ENCODE measurements around the gene KRT12.

Gene KRT12

GRCh38 chr17:40905370-40905769, 38.3 kb upstream of the KRT12 start:
- H3K9me3 ChIP-seq (ENCODE audit: control insufficient read depth in 1 of 2, low read length in 2 of 2): no peaks in the 10 kb centered on the region

GRCh38 chr17:40903129-40903847, 36.3 kb upstream of the KRT12 start:
- Histone ChIP-seq H3K9me3 (ENCODE audit: control insufficient read depth in 1 of 2, low read length in 2 of 2) (no peaks in the 10 kb centered on the region), H3K27ac (ENCODE audit: low read depth, low read length) (peak overlapping the region; percentile 89), H3K36me3 (ENCODE audit: control insufficient read depth in 1 of 2, insufficient read depth in 2 of 2, low read length in 2 of 2) (no peaks in the 10 kb centered on the region), H3K9ac (ENCODE audit: low read depth in 1 of 2, low read length in 2 of 2) (peak overlapping the region in 1 of 2 donors; percentile 60), H3K4me1 (ENCODE audit: control insufficient read depth in 1 of 2, insufficient read depth in 2 of 2, low read length in 2 of 2) (peaks cover 31 to 33% of the 10 kb centered on the region in 2 donors), H3K27me3 (ENCODE audit: control insufficient read depth in 1 of 2, insufficient read depth in 2 of 2, low read length in 2 of 2) (no peaks in the 10 kb centered on the region), H3K4me3 (ENCODE audit: low read depth in 1 of 2, low read length in 2 of 2) (peak overlapping the region in 1 of 2 donors; percentile 14)

More at GRCh38 chr17:40905370-40905769, 38.3 kb upstream of the KRT12 start:
- H3K4me3 ChIP-seq (ENCODE audit: low read depth in 1 of 2, low read length in 2 of 2): no peak overlapping the region
- H3K27ac ChIP-seq (ENCODE audit: low read depth, low read length): no peak overlapping the region
- peaks cover 33 to 36% of the 10 kb centered on the region in 2 donors for H3K4me1 ChIP-seq (ENCODE audit: control insufficient read depth in 1 of 2, insufficient read depth in 2 of 2, low read length in 2 of 2)
- H3K36me3 ChIP-seq (ENCODE audit: control insufficient read depth in 1 of 2, insufficient read depth in 2 of 2, low read length in 2 of 2): no peaks in the 10 kb centered on the region
- no peaks in the 10 kb centered on the region for H3K27me3 ChIP-seq (ENCODE audit: control insufficient read depth in 1 of 2, insufficient read depth in 2 of 2, low read length in 2 of 2)
- H3K9ac ChIP-seq (ENCODE audit: low read depth in 1 of 2, low read length in 2 of 2): no peak overlapping the region

GRCh38 chr17:40902498-40902897, 35.5 kb upstream of the KRT12 start:
- H3K27ac ChIP-seq (ENCODE audit: low read depth, low read length): peak overlapping the region; percentile 89
- peak overlapping the region in 1 of 2 donors; percentile 60 for H3K9ac ChIP-seq (ENCODE audit: low read depth in 1 of 2, low read length in 2 of 2)
- H3K27me3 ChIP-seq (ENCODE audit: control insufficient read depth in 1 of 2, insufficient read depth in 2 of 2, low read length in 2 of 2): no peaks in the 10 kb centered on the region
- H3K4me3 ChIP-seq (ENCODE audit: low read depth in 1 of 2, low read length in 2 of 2): peak overlapping the region; percentile 14 to 47
- H3K4me1 ChIP-seq (ENCODE audit: control insufficient read depth in 1 of 2, insufficient read depth in 2 of 2, low read length in 2 of 2): peaks cover 31 to 33% of the 10 kb centered on the region in 2 donors
- H3K9me3 ChIP-seq (ENCODE audit: control insufficient read depth in 1 of 2, low read length in 2 of 2): no peaks in the 10 kb centered on the region
- H3K36me3 ChIP-seq (ENCODE audit: control insufficient read depth in 1 of 2, insufficient read depth in 2 of 2, low read length in 2 of 2): no peaks in the 10 kb centered on the region

- Histone ChIP-seq H3K4me3 (ENCODE audit: low read depth in 1 of 2, low read length in 2 of 2) (no peak overlapping the region), H3K36me3 (ENCODE audit: control insufficient read depth in 1 of 2, insufficient read depth in 2 of 2, low read length in 2 of 2) (no peaks in the 10 kb centered on the region), H3K4me1 (ENCODE audit: control insufficient read depth in 1 of 2, insufficient read depth in 2 of 2, low read length in 2 of 2) (peaks cover 31 to 33% of the 10 kb centered on the region in 2 donors), H3K9ac (ENCODE audit: low read depth in 1 of 2, low read length in 2 of 2) (peak overlapping the region in 1 of 2 donors; percentile 60), H3K27me3 (ENCODE audit: control insufficient read depth in 1 of 2, insufficient read depth in 2 of 2, low read length in 2 of 2) (no peaks in the 10 kb centered on the region), H3K27ac (ENCODE audit: low read depth, low read length) (peak overlapping the region; percentile 89), H3K9me3 (ENCODE audit: control insufficient read depth in 1 of 2, low read length in 2 of 2) (no peaks in the 10 kb centered on the region)
These were observed 35.0 kb upstream of the KRT12 start for GRCh38 chr17:40901981-40902474.

DNA sequence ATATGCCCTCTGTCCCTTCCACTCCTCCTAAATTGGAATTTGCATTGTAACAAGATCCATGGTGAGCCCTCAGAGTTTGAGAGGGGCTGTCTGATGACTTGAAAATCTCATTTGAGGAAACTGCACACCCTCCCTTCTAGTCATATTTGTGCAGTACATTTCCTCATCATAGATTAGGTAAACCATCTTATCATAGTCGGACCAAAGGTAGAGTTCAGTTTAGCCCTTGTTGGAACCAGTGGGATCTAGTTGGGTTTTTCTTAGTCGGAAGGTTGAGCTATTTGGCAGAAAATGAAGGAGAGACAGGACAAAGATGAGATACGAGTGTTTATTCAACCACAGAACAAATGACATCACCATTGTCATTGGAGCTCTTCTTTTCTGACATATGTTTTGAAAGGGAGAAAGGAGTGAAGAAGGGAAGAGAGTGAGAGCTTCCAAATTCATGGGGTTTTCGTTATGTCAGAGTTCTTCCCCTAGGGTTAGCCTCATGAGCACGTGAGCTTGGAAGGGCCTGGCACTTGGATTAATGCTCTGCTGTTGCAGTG, 33.9 kb upstream of the KRT12 start:
- peak overlapping the region; percentile 48 for H3K27ac ChIP-seq (ENCODE audit: low read depth, low read length)
- no peaks in the 10 kb centered on the region for H3K36me3 ChIP-seq (ENCODE audit: control insufficient read depth in 1 of 2, insufficient read depth in 2 of 2, low read length in 2 of 2)
- peak overlapping the region in 1 of 2 donors; percentile 32 for H3K4me3 ChIP-seq (ENCODE audit: low read depth in 1 of 2, low read length in 2 of 2)
- H3K9ac ChIP-seq (ENCODE audit: low read depth in 1 of 2, low read length in 2 of 2): no peak overlapping the region
- no peaks in the 10 kb centered on the region for H3K9me3 ChIP-seq (ENCODE audit: control insufficient read depth in 1 of 2, low read length in 2 of 2)
- H3K27me3 ChIP-seq (ENCODE audit: control insufficient read depth in 1 of 2, insufficient read depth in 2 of 2, low read length in 2 of 2): no peaks in the 10 kb centered on the region
- peaks cover 31% of the 10 kb centered on the region in 2 donors for H3K4me1 ChIP-seq (ENCODE audit: control insufficient read depth in 1 of 2, insufficient read depth in 2 of 2, low read length in 2 of 2)

- Histone ChIP-seq H3K36me3 (ENCODE audit: control insufficient read depth in 1 of 2, insufficient read depth in 2 of 2, low read length in 2 of 2) (no peaks in the 10 kb centered on the region), H3K4me3 (ENCODE audit: low read depth in 1 of 2, low read length in 2 of 2) (no peak overlapping the region), H3K9ac (ENCODE audit: low read depth in 1 of 2, low read length in 2 of 2) (no peak overlapping the region), H3K27me3 (ENCODE audit: control insufficient read depth in 1 of 2, insufficient read depth in 2 of 2, low read length in 2 of 2) (peaks cover 0 to 4% of the 10 kb centered on the region in 2 donors), H3K27ac (ENCODE audit: low read depth, low read length) (no peak overlapping the region), H3K4me1 (ENCODE audit: control insufficient read depth in 1 of 2, insufficient read depth in 2 of 2, low read length in 2 of 2) (peaks cover 10 to 14% of the 10 kb centered on the region in 2 donors), H3K9me3 (ENCODE audit: control insufficient read depth in 1 of 2, low read length in 2 of 2) (no peaks in the 10 kb centered on the region)
These were observed 30.0 kb upstream of the KRT12 start for GRCh38 chr17:40896916-40897455.

GRCh38 chr17:40895106-40895730, 28.2 kb upstream of the KRT12 start:
- Histone ChIP-seq H3K27ac (ENCODE audit: low read depth, low read length) (no peak overlapping the region), H3K27me3 (ENCODE audit: control insufficient read depth in 1 of 2, insufficient read depth in 2 of 2, low read length in 2 of 2) (peaks cover 0 to 4% of the 10 kb centered on the region in 2 donors), H3K4me3 (ENCODE audit: low read depth in 1 of 2, low read length in 2 of 2) (no peak overlapping the region), H3K9me3 (ENCODE audit: control insufficient read depth in 1 of 2, low read length in 2 of 2) (no peaks in the 10 kb centered on the region), H3K36me3 (ENCODE audit: control insufficient read depth in 1 of 2, insufficient read depth in 2 of 2, low read length in 2 of 2) (no peaks in the 10 kb centered on the region), H3K4me1 (ENCODE audit: control insufficient read depth in 1 of 2, insufficient read depth in 2 of 2, low read length in 2 of 2) (no peaks in the 10 kb centered on the region), H3K9ac (ENCODE audit: low read depth in 1 of 2, low read length in 2 of 2) (no peak overlapping the region)

DNA sequence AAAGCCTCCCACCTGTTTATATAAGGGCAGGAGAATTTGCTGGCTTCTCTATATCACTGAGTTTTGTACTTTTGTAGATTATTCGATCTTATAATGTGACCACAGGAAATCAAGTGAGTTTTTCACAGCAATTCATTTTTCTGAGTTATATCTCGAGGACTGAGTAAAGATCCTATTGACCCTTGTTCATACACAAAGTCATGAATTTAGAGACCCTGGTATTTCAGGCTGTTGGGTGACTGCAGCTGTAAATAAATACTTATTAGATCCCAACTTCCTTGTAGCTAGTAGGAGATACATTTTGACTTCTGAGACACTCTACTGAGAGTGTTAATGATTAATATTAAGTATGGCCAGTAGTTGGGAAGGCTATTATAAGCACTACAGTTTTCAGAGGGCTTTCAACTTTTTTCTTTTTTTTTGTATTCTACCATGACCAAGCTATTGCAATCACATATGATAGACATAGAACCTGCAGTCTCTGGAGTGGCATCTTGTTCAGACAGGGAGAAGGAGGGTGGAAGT, 21.2 kb upstream of the KRT12 start:
- Histone ChIP-seq H3K36me3 (ENCODE audit: control insufficient read depth in 1 of 2, insufficient read depth in 2 of 2, low read length in 2 of 2) (no peaks in the 10 kb centered on the region), H3K4me1 (ENCODE audit: control insufficient read depth in 1 of 2, insufficient read depth in 2 of 2, low read length in 2 of 2) (peaks cover 0 to 16% of the 10 kb centered on the region in 2 donors), H3K27ac (ENCODE audit: low read depth, low read length) (no peak overlapping the region), H3K9me3 (ENCODE audit: control insufficient read depth in 1 of 2, low read length in 2 of 2) (no peaks in the 10 kb centered on the region), H3K4me3 (ENCODE audit: low read depth in 1 of 2, low read length in 2 of 2) (no peak overlapping the region), H3K9ac (ENCODE audit: low read depth in 1 of 2, low read length in 2 of 2) (no peak overlapping the region), H3K27me3 (ENCODE audit: control insufficient read depth in 1 of 2, insufficient read depth in 2 of 2, low read length in 2 of 2) (peaks cover 0 to 4% of the 10 kb centered on the region in 2 donors)

DNA sequence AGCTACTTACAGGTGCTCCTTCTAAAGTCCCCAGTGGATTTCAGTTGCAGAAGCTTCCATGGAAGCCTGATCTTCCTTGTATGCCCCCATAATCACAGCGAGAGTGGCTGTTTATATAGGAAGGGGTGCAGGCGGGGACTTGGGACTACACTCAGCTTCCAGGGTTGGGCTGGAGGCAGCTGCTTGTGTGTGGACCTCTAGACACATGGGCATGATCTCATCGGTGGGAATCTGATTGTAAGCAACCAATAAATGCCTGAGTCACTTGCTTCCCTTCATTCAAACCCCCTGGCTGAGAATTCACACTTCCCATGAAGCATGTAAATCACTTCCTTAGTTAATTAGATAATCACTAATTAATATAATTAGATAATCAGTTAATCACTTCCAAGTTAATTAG, 19.1 kb upstream of the KRT12 start:
- no peaks in the 10 kb centered on the region for H3K27me3 ChIP-seq (ENCODE audit: control insufficient read depth in 1 of 2, insufficient read depth in 2 of 2, low read length in 2 of 2)
- H3K36me3 ChIP-seq (ENCODE audit: control insufficient read depth in 1 of 2, insufficient read depth in 2 of 2, low read length in 2 of 2): no peaks in the 10 kb centered on the region
- H3K9ac ChIP-seq (ENCODE audit: low read depth in 1 of 2, low read length in 2 of 2): no peak overlapping the region
- peak overlapping the region in 1 of 2 donors; percentile 29 for H3K4me3 ChIP-seq (ENCODE audit: low read depth in 1 of 2, low read length in 2 of 2)
- H3K4me1 ChIP-seq (ENCODE audit: control insufficient read depth in 1 of 2, insufficient read depth in 2 of 2, low read length in 2 of 2): peaks cover 0 to 16% of the 10 kb centered on the region in 2 donors
- H3K9me3 ChIP-seq (ENCODE audit: control insufficient read depth in 1 of 2, low read length in 2 of 2): no peaks in the 10 kb centered on the region
- peak overlapping the region; percentile 37 for H3K27ac ChIP-seq (ENCODE audit: low read depth, low read length)

Measured in duodenal mucosa (tissue), 2 donors.